Transverse colon (tissue), 4 donors: ENCODE data around the gene SP100. TPM values are rescaled to one million over a fixed set of nuclear protein-coding genes. Genes with fewer than 3 reads are reported as not detected.
"Not testable (repeated sequence)": the region's sequence is repeated elsewhere in the genome, so short reads cannot be mapped to it uniquely, and the experiment has no call there.

Experiments
- DNase-seq: peaks from one replicate; pipeline ENCODE4 v3.0.0-alpha.2; 2019
- H3K27ac ChIP-seq, 4 donors: fragments of 200-600 bp; sonication (generic); 2 replicates each; pipeline ENCODE4 v1.5.1; 2016 to 2018; ENCODE audit warnings: inconsistent platforms in 4 of 4
- H3K27me3 ChIP-seq: fragments of 200-600 bp; sonication (generic); 2 replicates; pipeline ENCODE4 v1.5.1; 2017; ENCODE audit warnings: inconsistent platforms
- H3K36me3 ChIP-seq, 4 donors: fragments of 200-600 bp; sonication (generic); 2 replicates each; pipeline ENCODE4 v1.5.1; 2017 to 2019; ENCODE audit warnings: inconsistent platforms in 4 of 4
- H3K4me1 ChIP-seq, 4 donors: fragments of 200-600 bp; sonication (generic); 2 replicates each; pipeline ENCODE4 v1.5.1; 2017 to 2020; ENCODE audit warnings: inconsistent platforms in 4 of 4
- H3K4me3 ChIP-seq, 4 donors: fragments of 200-600 bp; sonication (generic); 1 replicate in 1 of 4; 2 replicates in 3 of 4; pipeline versions ENCODE4 v1.5.1 to v1.6.1; 2017 to 2019; ENCODE audit warnings: inconsistent platforms in 4 of 4
- H3K9me3 ChIP-seq, 2 donors: fragments of 200-600 bp; sonication (generic); 2 replicates each; pipeline ENCODE4 v1.5.1; 2017 to 2019; ENCODE audit warnings: inconsistent platforms in 2 of 2
- CTCF ChIP-seq, 5 experiments: fragments of 200-600 bp in 3 of 5; fragments of 450-650 bp in 2 of 5; sonication (generic) in 3 of 5; IDR thresholded peaks; 1 replicate in 2 of 5; 2 replicates in 3 of 5; pipeline ENCODE4 v1.5.1; 2016 to 2017; ENCODE audit warnings: antibody characterized with exemption in 5 of 5, inconsistent platforms in 3 of 5, mild to moderate bottlenecking in 2 of 5, moderate library complexity in 1 of 5
- EP300 ChIP-seq: sonication (generic); formaldehyde crosslinking; IDR thresholded peaks from one replicate; pipeline ENCODE4 v1.6.1; 2017; ENCODE audit warnings: antibody characterized with exemption, low read depth
- POLR2A ChIP-seq: fragments of 450-650 bp; IDR thresholded peaks from one replicate; pipeline ENCODE4 v1.6.1; 2016; ENCODE audit warnings: antibody characterized with exemption, mild to moderate bottlenecking, moderate library complexity
- POLR2AphosphoS5 ChIP-seq, 3 donors: sonication (generic); formaldehyde crosslinking; IDR thresholded peaks; one replicate each; pipeline ENCODE4 v1.6.1; 2016; ENCODE audit warnings: antibody characterized with exemption in 3 of 3
- WGBS, 2 donors: methylation state at CpG; one replicate each; pipeline ENCODE4 v1.1.5; 2018; ENCODE audit warnings: low coverage in 1 of 2; 5-methylcytosine and 5-hydroxymethylcytosine counted together
- in situ Hi-C, 4 donors: fragments of 200-750 bp; cut with MboI; loops; one replicate each; pipeline versions ENCODE4 v1.15.0 to v1.15.1; 2017; ENCODE audit warnings: low sequenced_read_pairs in 3 of 4, low pct_ligation_motif_present in 1 of 4, low pct_unique_long_range_greater_than_20kb in 1 of 4
- intact Hi-C: fragments of 100-400 bp; cut with DNase I; formaldehyde crosslinking; loops from one replicate; pipeline ENCODE4 v1.15.1; 2023; ENCODE audit warnings: low total_unique reads
- total RNA-seq, 4 donors: library from RNA; depleted of rRNA; stranded (reverse); fragments of >200 nt; gene quantifications; one replicate each; pipeline ENCODE4 v1.1.0, GENCODE V29; 2016

The SP100 gene
- total RNA-seq, 4 donors from 2014 or later, result 44.6 to 252 (median 99.7) TPM

- DNase-seq, result no peak
- Histone ChIP-seq H3K4me3 (no peak overlapping the region), H3K27me3 (no peaks in the 10 kb centered on the region), H3K36me3 (peaks cover 0 to 14% (median 0%) of the 10 kb centered on the region in 4 donors), H3K9me3 (no peaks in the 10 kb centered on the region), H3K27ac (no peak overlapping the region), H3K4me1 (peaks cover 0 to 3% (median 0%) of the 10 kb centered on the region in 4 donors)
- TF ChIP-seq POLR2A (no peak), CTCF (IDR thresholded peaks at IDR 0.05) (no peak), EP300 (no peak), POLR2AphosphoS5 (IDR thresholded peaks at IDR 0.05) (no peak)
- intact Hi-C loops (no loop called here), in situ Hi-C loops (no loop called here)
- 96 to 100% methylated on average over 1 to 7 of the region's 7 CpGs for WGBS, 2 donors
Observed at GRCh38 chr2:230403746-230404145, 12.3 kb upstream of the SP100 start.

GRCh38 chr2:230405824-230406223 lies 10.2 kb upstream of the SP100 start:
- intact Hi-C loops (no loop called here), in situ Hi-C loops (no loop called here)
- no peak for TF ChIP-seq POLR2AphosphoS5 (IDR thresholded peaks at IDR 0.05)
- no peak for TF ChIP-seq POLR2A
- Histone ChIP-seq H3K36me3 (peaks cover 0 to 14% (median 0%) of the 10 kb centered on the region in 4 donors), H3K4me3 (no peak overlapping the region), H3K27me3 (no peaks in the 10 kb centered on the region), H3K4me1 (peaks cover 0 to 5% (median 1%) of the 10 kb centered on the region in 4 donors), H3K9me3 (no peaks in the 10 kb centered on the region), H3K27ac (no peak overlapping the region)
- 97 to 100% methylated on average over 1 to 3 of the region's 3 CpGs for WGBS, 2 donors
- no peak for DNase-seq

GRCh38 chr2:230408244-230408842 lies 7.7 kb upstream of the SP100 start:
- Histone ChIP-seq H3K9me3 (no peaks in the 10 kb centered on the region), H3K4me1 (peaks cover 0 to 17% (median 9%) of the 10 kb centered on the region in 4 donors), H3K4me3 (no peak overlapping the region), H3K27ac (peak overlapping the region in 2 of 4 donors; percentile 21 to 33), H3K36me3 (peaks cover 0 to 5% (median 0%) of the 10 kb centered on the region in 4 donors), H3K27me3 (no peaks in the 10 kb centered on the region)
- no peak for DNase-seq
- intact Hi-C loops (no loop called here), in situ Hi-C loops (no loop called here)
- 66 to 68% methylated on average over 3 of the region's 3 CpGs for WGBS, 2 donors
- TF ChIP-seq POLR2A (no peak), POLR2AphosphoS5 (IDR thresholded peaks at IDR 0.05) (peak in 1 of 3 donors; percentile 23), EP300 (no peak), CTCF (IDR thresholded peaks at IDR 0.05) (no peak)

GRCh38 chr2:230409316-230409715 lies 6.7 kb upstream of the SP100 start:
- H3K9me3 ChIP-seq, intact Hi-C loops, H3K4me3 ChIP-seq, H3K36me3 ChIP-seq, in situ Hi-C loops, H3K27me3 ChIP-seq, DNase-seq, H3K27ac ChIP-seq: not testable (repeated sequence)
- peaks cover 0 to 17% (median 9%) of the 10 kb centered on the region in 4 donors for H3K4me1 ChIP-seq
- WGBS, 2 donors, result 37% methylated on average over 2 of the region's 2 CpGs; no CpG with 5 or more reads in 1 of the 2 donors

- Histone ChIP-seq H3K36me3 (no peaks in the 10 kb centered on the region), H3K27me3 (no peaks in the 10 kb centered on the region), H3K4me1 (peaks cover 2 to 23% (median 9%) of the 10 kb centered on the region in 4 donors), H3K27ac (no peak overlapping the region), H3K9me3 (no peaks in the 10 kb centered on the region), H3K4me3 (no peak overlapping the region)
- in situ Hi-C loops, result no loop called here
- intact Hi-C loops, result no loop called here
- DNase-seq, result no peak
- WGBS, 2 donors, result 89% methylated on average over 1 of the region's 1 CpG; no CpG with 5 or more reads in 1 of the 2 donors
- TF ChIP-seq CTCF (IDR thresholded peaks at IDR 0.05) (no peak), POLR2AphosphoS5 (IDR thresholded peaks at IDR 0.05) (no peak), EP300 (no peak), POLR2A (no peak)
Observed at GRCh38 chr2:230410263-230410662, 5.7 kb upstream of the SP100 start.
